Measurements from ENCODE around the gene ZNF530. TPM values are rescaled to one million over a fixed set of nuclear protein-coding genes. Genes with fewer than 3 reads are reported as not detected.

Gene ZNF530
- total and polyA plus RNA-seq, 9 of the 15 experiments (the other 6 are each of a cell fraction or from before 2014, with no cell fraction given) = 0.28 to 5.9 (median 4.0) TPM

DNA sequence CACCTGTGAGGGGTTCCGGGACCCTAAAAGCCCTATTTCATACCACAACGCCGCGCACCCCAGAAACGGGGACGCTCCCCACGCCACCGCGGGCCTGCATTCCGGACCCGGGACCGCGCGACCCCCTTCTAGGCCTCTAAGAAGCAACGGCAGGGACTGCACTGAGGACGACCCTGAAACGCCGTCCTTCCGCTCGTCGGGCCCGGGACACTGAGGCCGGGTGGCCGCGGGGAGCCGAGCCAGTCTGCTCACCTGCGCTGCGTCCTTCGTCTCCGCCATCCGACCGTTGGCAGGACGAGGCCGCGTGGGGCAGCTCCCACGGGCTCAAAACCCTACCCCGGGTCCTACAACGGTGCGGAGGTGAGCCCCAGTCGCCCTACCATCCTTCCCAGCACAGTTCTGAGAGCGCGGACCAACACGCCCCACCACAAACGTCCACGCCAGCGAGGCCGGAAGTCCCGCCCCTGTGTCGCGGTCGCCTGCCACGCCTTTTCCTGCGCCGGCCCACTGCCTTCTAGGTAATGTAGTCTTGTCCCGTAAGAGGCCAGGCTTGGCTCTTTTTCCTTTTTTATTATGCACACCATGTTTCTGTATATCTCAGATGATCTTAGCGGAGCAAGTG lies 40.2 kb upstream of the ZNF530 start, which contains the start of gene ZNF550 (continued):
- no peak for TF ChIP-seq ILK (tag; IDR thresholded peaks at IDR 0.05; ENCODE audit: borderline replicate concordance, low read depth)
- TF ChIP-seq GTF2E2 (tag; IDR thresholded peaks at IDR 0.05) = no peak
- TF ChIP-seq, protein P1, sequence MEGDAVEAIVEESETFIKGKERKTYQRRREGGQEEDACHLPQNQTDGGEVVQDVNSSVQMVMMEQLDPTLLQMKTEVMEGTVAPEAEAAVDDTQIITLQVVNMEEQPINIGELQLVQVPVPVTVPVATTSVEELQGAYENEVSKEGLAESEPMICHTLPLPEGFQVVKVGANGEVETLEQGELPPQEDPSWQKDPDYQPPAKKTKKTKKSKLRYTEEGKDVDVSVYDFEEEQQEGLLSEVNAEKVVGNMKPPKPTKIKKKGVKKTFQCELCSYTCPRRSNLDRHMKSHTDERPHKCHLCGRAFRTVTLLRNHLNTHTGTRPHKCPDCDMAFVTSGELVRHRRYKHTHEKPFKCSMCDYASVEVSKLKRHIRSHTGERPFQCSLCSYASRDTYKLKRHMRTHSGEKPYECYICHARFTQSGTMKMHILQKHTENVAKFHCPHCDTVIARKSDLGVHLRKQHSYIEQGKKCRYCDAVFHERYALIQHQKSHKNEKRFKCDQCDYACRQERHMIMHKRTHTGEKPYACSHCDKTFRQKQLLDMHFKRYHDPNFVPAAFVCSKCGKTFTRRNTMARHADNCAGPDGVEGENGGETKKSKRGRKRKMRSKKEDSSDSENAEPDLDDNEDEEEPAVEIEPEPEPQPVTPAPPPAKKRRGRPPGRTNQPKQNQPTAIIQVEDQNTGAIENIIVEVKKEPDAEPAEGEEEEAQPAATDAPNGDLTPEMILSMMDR (IDR thresholded peaks at IDR 0.05 in 2 of 3, conservative IDR thresholded peaks at IDR 0.05 in 1 of 3; ENCODE audit: insufficient read depth in 2 of 3, low read depth in 1 of 3, low read length in 3 of 3) = no peak
- TF ChIP-seq ZNF668 (CRISPR knock-in tag; IDR thresholded peaks at IDR 0.05) = no peak
- TF ChIP-seq FOXK2 (conservative IDR thresholded peaks at IDR 0.05 in 1 of 2, IDR thresholded peaks at IDR 0.05 in 1 of 2; ENCODE audit: low read depth in 2 of 2) = 0 out of 4 replicates have a peak, but pooled peaks of 1 of the 2 experiments have one; percentile 23
- TF ChIP-seq MEF2A (IDR thresholded peaks at IDR 0.05; ENCODE audit: control insufficient read depth, low read depth, low read length) = no peak
- TF ChIP-seq SRSF1 (IDR thresholded peaks at IDR 0.05; ENCODE audit: low read depth, low read length) = 0 out of 2 replicates have a peak, but pooled peaks have one; percentile 41
- peak; percentile 92 for TF ChIP-seq HCFC1 (IDR thresholded peaks at IDR 0.05; ENCODE audit: low read depth, low read length)
- no peak for TF ChIP-seq NR2C1 (IDR thresholded peaks at IDR 0.05)
- peak; percentile 48; the same call in 1 of the 2 replicates for TF ChIP-seq NR2C1 (tag; IDR thresholded peaks at IDR 0.05)
- TF ChIP-seq NFIC (IDR thresholded peaks at IDR 0.05) = no peak
- TF ChIP-seq, protein P2, sequence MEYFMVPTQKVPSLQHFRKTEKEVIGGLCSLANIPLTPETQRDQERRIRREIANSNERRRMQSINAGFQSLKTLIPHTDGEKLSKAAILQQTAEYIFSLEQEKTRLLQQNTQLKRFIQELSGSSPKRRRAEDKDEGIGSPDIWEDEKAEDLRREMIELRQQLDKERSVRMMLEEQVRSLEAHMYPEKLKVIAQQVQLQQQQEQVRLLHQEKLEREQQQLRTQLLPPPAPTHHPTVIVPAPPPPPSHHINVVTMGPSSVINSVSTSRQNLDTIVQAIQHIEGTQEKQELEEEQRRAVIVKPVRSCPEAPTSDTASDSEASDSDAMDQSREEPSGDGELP (CRISPR knock-in tag; IDR thresholded peaks at IDR 0.05; ENCODE audit: borderline replicate concordance) = no peak
- no peak for TF ChIP-seq ZNF3 (CRISPR knock-in tag; IDR thresholded peaks at IDR 0.05)
- TF ChIP-seq ZNF780A (CRISPR knock-in tag; IDR thresholded peaks at IDR 0.05) = no peak
- TF ChIP-seq ZNF165 (CRISPR knock-in tag; IDR thresholded peaks at IDR 0.05; ENCODE audit: borderline replicate concordance) = no peak
- TF ChIP-seq, protein P3, sequence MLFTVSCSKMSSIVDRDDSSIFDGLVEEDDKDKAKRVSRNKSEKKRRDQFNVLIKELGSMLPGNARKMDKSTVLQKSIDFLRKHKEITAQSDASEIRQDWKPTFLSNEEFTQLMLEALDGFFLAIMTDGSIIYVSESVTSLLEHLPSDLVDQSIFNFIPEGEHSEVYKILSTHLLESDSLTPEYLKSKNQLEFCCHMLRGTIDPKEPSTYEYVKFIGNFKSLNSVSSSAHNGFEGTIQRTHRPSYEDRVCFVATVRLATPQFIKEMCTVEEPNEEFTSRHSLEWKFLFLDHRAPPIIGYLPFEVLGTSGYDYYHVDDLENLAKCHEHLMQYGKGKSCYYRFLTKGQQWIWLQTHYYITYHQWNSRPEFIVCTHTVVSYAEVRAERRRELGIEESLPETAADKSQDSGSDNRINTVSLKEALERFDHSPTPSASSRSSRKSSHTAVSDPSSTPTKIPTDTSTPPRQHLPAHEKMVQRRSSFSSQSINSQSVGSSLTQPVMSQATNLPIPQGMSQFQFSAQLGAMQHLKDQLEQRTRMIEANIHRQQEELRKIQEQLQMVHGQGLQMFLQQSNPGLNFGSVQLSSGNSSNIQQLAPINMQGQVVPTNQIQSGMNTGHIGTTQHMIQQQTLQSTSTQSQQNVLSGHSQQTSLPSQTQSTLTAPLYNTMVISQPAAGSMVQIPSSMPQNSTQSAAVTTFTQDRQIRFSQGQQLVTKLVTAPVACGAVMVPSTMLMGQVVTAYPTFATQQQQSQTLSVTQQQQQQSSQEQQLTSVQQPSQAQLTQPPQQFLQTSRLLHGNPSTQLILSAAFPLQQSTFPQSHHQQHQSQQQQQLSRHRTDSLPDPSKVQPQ (CRISPR knock-in tag; IDR thresholded peaks at IDR 0.05; ENCODE audit: borderline replicate concordance) = no peak
- TF ChIP-seq SREBF1 (IDR thresholded peaks at IDR 0.05; ENCODE audit: borderline replicate concordance, low read depth, low read length) = no peak
- peak; percentile 88 for TF ChIP-seq MTA1 (IDR thresholded peaks at IDR 0.05; ENCODE audit: borderline replicate concordance)
- TF ChIP-seq, protein P4, sequence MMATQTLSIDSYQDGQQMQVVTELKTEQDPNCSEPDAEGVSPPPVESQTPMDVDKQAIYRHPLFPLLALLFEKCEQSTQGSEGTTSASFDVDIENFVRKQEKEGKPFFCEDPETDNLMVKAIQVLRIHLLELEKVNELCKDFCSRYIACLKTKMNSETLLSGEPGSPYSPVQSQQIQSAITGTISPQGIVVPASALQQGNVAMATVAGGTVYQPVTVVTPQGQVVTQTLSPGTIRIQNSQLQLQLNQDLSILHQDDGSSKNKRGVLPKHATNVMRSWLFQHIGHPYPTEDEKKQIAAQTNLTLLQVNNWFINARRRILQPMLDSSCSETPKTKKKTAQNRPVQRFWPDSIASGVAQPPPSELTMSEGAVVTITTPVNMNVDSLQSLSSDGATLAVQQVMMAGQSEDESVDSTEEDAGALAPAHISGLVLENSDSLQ (IDR thresholded peaks at IDR 0.05) = peak; percentile 55
- peak in 1 of 2 experiments; percentile 57; a peak in 2 of 4 replicates for TF ChIP-seq HDAC1 (IDR thresholded peaks at IDR 0.05)
- peak; percentile 81 for TF ChIP-seq RBFOX2 (IDR thresholded peaks at IDR 0.05; ENCODE audit: low read depth, low read length)
- TF ChIP-seq RBM17 (IDR thresholded peaks at IDR 0.05; ENCODE audit: borderline replicate concordance, low read depth, low read length) = no peak
- TF ChIP-seq POLR2B (IDR thresholded peaks at IDR 0.05; ENCODE audit: low read depth, partially characterized antibody) = peak; percentile 52

Measured in K562 (cell line).